HG02642 (cell line): Measurements from ENCODE around the gene OR1N1.
"Not testable (repeated sequence)": the region's sequence is repeated elsewhere in the genome, so short reads cannot be mapped to it uniquely, and the experiment has no call there.

Experiments
- ATAC-seq: cut with Tn5 transposase; IDR thresholded peaks from one replicate; pipeline ENCODE4 v1.9.1; 2021; ENCODE audit warnings: mild to moderate bottlenecking; ENCODE audit not compliant: unreplicated experiment, poor library complexity

OR1N1 gene

GRCh38 chr9:122527193-122527592 lies at the start of gene OR1N1:
TSS of gene OR1N1 (minus strand) at chr9:122527293. CDS start at chr9:122527293, 0 bp downstream.
- no peak for ATAC-seq

GRCh38 chr9:122572456-122572855 lies 45.4 kb upstream of the OR1N1 start:
- ATAC-seq: no peak

- ATAC-seq: no peak
Observed at GRCh38 chr9:122567901-122568300, 40.8 kb upstream of the OR1N1 start.

GRCh38 chr9:122562134-122562760 lies 35.2 kb upstream of the OR1N1 start:
- ATAC-seq: no peak

GRCh38 chr9:122561446-122561845 lies 34.4 kb upstream of the OR1N1 start:
- ATAC-seq: no peak

- no peak for ATAC-seq
Observed at GRCh38 chr9:122552812-122553211, 25.7 kb upstream of the OR1N1 start, which contains the start of gene OR1N2. TSS of gene OR1N2 (plus strand) at chr9:122553112. CDS start at chr9:122553212, 100 bp downstream.

- ATAC-seq: no peak
Observed at GRCh38 chr9:122551371-122551770, 24.3 kb upstream of the OR1N1 start.

GRCh38 chr9:122546196-122546595 lies 19.1 kb upstream of the OR1N1 start:
- no peak for ATAC-seq

- no peak for ATAC-seq
Observed at GRCh38 chr9:122538757-122539156, 11.7 kb upstream of the OR1N1 start.

GRCh38 chr9:122537066-122537465 lies 10.0 kb upstream of the OR1N1 start:
- ATAC-seq: not testable (repeated sequence)

GRCh38 chr9:122536134-122536533 lies 9.0 kb upstream of the OR1N1 start:
- ATAC-seq: no peak

- not testable (repeated sequence) for ATAC-seq
Observed at GRCh38 chr9:122531157-122531556, 4.1 kb upstream of the OR1N1 start.

- ATAC-seq: no peak
Observed at GRCh38 chr9:122526602-122527001, 491 bp downstream of the OR1N1 start.

GRCh38 chr9:122519376-122519775 lies 7.7 kb downstream of the OR1N1 start:
- ATAC-seq: no peak

GRCh38 chr9:122518841-122519240 lies 8.3 kb downstream of the OR1N1 start, which contains the start of gene OR1J4:
TSS of gene OR1J4 (plus strand) at chr9:122519141. CDS start at chr9:122519141, 0 bp downstream.
- ATAC-seq: no peak

GRCh38 chr9:122518226-122518625 lies 8.9 kb downstream of the OR1N1 start:
- ATAC-seq: no peak

- ATAC-seq: no peak
Observed at GRCh38 chr9:122510502-122510901, 16.6 kb downstream of the OR1N1 start, which contains the start of gene OR1J2. TSS of gene OR1J2 (plus strand) at chr9:122510802. CDS start at chr9:122510802, 0 bp downstream.

- no peak for ATAC-seq
Observed at GRCh38 chr9:122506964-122507363, 20.1 kb downstream of the OR1N1 start.

- ATAC-seq: no peak
Observed at GRCh38 chr9:122498883-122499288, 28.2 kb downstream of the OR1N1 start.

- ATAC-seq: no peak
Observed at GRCh38 chr9:122479062-122479461, 48.0 kb downstream of the OR1N1 start.

GRCh38 chr9:122477826-122478225 lies 49.3 kb downstream of the OR1N1 start, which contains the start of gene OR1J1:
TSS of gene OR1J1 (minus strand) at chr9:122477926. CDS start at chr9:122477926, 0 bp downstream.
- ATAC-seq: no peak

GRCh38 chr9:122477346-122477745 lies 49.7 kb downstream of the OR1N1 start:
- ATAC-seq: no peak
